GM10266 (cell line): ENCODE results near the gene RIN3.
A peak's percentile ranks its signal among the peaks of the same experiment; 100 is the strongest.

ENCODE experiments used
- DNase-seq: peaks from one replicate; pipeline ENCODE4 v3.0.0; 2012; ENCODE audit errors: extremely low spot score
- CTCF ChIP-seq: IDR thresholded peaks from 2 replicates; pipeline ENCODE4 v1.5.1; 2012; ENCODE audit warnings: mild to moderate bottlenecking, low read depth; ENCODE audit not compliant: control insufficient read depth, insufficient read depth; ENCODE audit errors: missing control alignments

RIN3 gene

GRCh38 chr14:92542766-92543554 lies 29.4 kb downstream of the RIN3 start:
- DNase-seq: no peak
- no peak for TF ChIP-seq CTCF

- TF ChIP-seq CTCF: no peak
- no peak for DNase-seq
These were observed 30.6 kb downstream of the RIN3 start for GRCh38 chr14:92544051-92544720.

- no peak for DNase-seq
These were observed 32.9 kb downstream of the RIN3 start for GRCh38 chr14:92546347-92547053.

GRCh38 chr14:92549105-92549858 lies 35.7 kb downstream of the RIN3 start:
- no peak for TF ChIP-seq CTCF
- DNase-seq: no peak

More at GRCh38 chr14:92546347-92547053, 32.9 kb downstream of the RIN3 start:
- no peak for TF ChIP-seq CTCF

GRCh38 chr14:92549859-92550230 lies 36.3 kb downstream of the RIN3 start:
- TF ChIP-seq CTCF: no peak
- no peak for DNase-seq

- DNase-seq: peak; percentile 53
These were observed 37.7 kb downstream of the RIN3 start for GRCh38 chr14:92551044-92551841.

More at GRCh38 chr14:92551044-92551841, 37.7 kb downstream of the RIN3 start:
- peak; percentile 41 for TF ChIP-seq CTCF
